GM21737 (cell line): ENCODE measurements around the gene FBXL17.
A peak's percentile ranks its signal among the peaks of the same experiment; 100 is the strongest.

Experiments
- ATAC-seq: cut with Tn5 transposase; IDR thresholded peaks from one replicate; pipeline ENCODE4 v1.9.1; 2021; ENCODE audit warnings: mild to moderate bottlenecking, moderate library complexity; ENCODE audit not compliant: unreplicated experiment

Gene FBXL17

GRCh38 chr5:108016101-108016500, 365.8 kb downstream of the FBXL17 start:
- ATAC-seq, result no peak

- no peak for ATAC-seq
Observed at GRCh38 chr5:108006791-108007190, 375.1 kb downstream of the FBXL17 start.

- ATAC-seq, result peak; percentile 100
Observed at GRCh38 chr5:108003178-108003577, 378.7 kb downstream of the FBXL17 start.

GRCh38 chr5:108001222-108001621, 380.7 kb downstream of the FBXL17 start:
- no peak for ATAC-seq

- ATAC-seq, result no peak
Observed at GRCh38 chr5:107997338-107997980, 384.4 kb downstream of the FBXL17 start.

GRCh38 chr5:107993341-107993740, 388.6 kb downstream of the FBXL17 start:
- no peak for ATAC-seq

GRCh38 chr5:107990881-107991810, 390.8 kb downstream of the FBXL17 start:
- no peak for ATAC-seq

GRCh38 chr5:107985144-107985543, 396.8 kb downstream of the FBXL17 start:
- ATAC-seq, result no peak

GRCh38 chr5:107982703-107983425, 399.0 kb downstream of the FBXL17 start:
- no peak for ATAC-seq

GRCh38 chr5:107980923-107981692, 400.8 kb downstream of the FBXL17 start:
- no peak for ATAC-seq

GRCh38 chr5:107979900-107980299, 402.0 kb downstream of the FBXL17 start:
- no peak for ATAC-seq

- no peak for ATAC-seq
Observed at GRCh38 chr5:107979291-107979690, 402.6 kb downstream of the FBXL17 start.

- ATAC-seq, result no peak
Observed at GRCh38 chr5:107977550-107978071, 404.3 kb downstream of the FBXL17 start.

- no peak for ATAC-seq
Observed at GRCh38 chr5:107975568-107975967, 406.3 kb downstream of the FBXL17 start.

GRCh38 chr5:107971846-107972245, 410.1 kb downstream of the FBXL17 start:
- no peak for ATAC-seq

- ATAC-seq, result no peak
Observed at GRCh38 chr5:107969847-107970246, 412.1 kb downstream of the FBXL17 start.

- ATAC-seq, result no peak
Observed at GRCh38 chr5:107968998-107969397, 412.9 kb downstream of the FBXL17 start.

- ATAC-seq, result no peak
Observed at GRCh38 chr5:107968406-107968843, 413.5 kb downstream of the FBXL17 start.

GRCh38 chr5:107966201-107966600, 415.7 kb downstream of the FBXL17 start:
- ATAC-seq, result no peak

- no peak for ATAC-seq
Observed at GRCh38 chr5:107964722-107965121, 417.2 kb downstream of the FBXL17 start.
